Thoracic aorta (tissue), 2 donors: ENCODE data around the gene STRN4. TPM values are rescaled to one million over a fixed set of nuclear protein-coding genes. Genes with fewer than 3 reads are reported as not detected.

ENCODE experiments used
- ATAC-seq: fragments of 150-250 bp; one replicate; pipeline ENCODE4 v1.8.0; 2017; ENCODE audit warnings: low read depth; ENCODE audit not compliant: insufficient number of reproducible peaks, low FRiP score
- DNase-seq: peaks from one replicate; pipeline ENCODE4 v3.0.0-alpha.2; 2020; ENCODE audit warnings: low spot score
- H3K27ac ChIP-seq, 2 donors: fragments of 200-600 bp; sonication (generic); 1 replicate in 1 of 2; 2 replicates in 1 of 2; pipeline ENCODE4 v1.5.1; 2016; ENCODE audit warnings: mild to moderate bottlenecking in 2 of 2, moderate library complexity in 2 of 2
- H3K27me3 ChIP-seq: fragments of 200-600 bp; sonication (generic); replicated peaks from 2 replicates; pipeline ENCODE4 v1.6.0; 2016; ENCODE audit warnings: mild to moderate bottlenecking; ENCODE audit not compliant: insufficient read depth
- H3K36me3 ChIP-seq: fragments of 200-600 bp; sonication (generic); one replicate; pipeline ENCODE4 v1.5.1; 2016
- H3K4me1 ChIP-seq, 2 donors: fragments of 200-600 bp; sonication (generic); 1 replicate in 1 of 2; 2 replicates in 1 of 2; pipeline versions ENCODE4 v1.5.1 to v1.6.0; 2016; ENCODE audit warnings: low read depth in 2 of 2, mild to moderate bottlenecking in 1 of 2; ENCODE audit not compliant: control insufficient read depth in 1 of 2
- H3K4me3 ChIP-seq: fragments of 200-600 bp; sonication (generic); 2 replicates; pipeline ENCODE4 v1.5.1; 2016; ENCODE audit warnings: mild to moderate bottlenecking
- H3K9me3 ChIP-seq: fragments of 200-600 bp; sonication (generic); 2 replicates; pipeline ENCODE4 v1.5.1; 2016
- CTCF ChIP-seq: fragments of 200-600 bp; sonication (generic); IDR thresholded peaks from one replicate; pipeline ENCODE4 v1.5.1; 2019; ENCODE audit warnings: antibody characterized with exemption
- total RNA-seq, 2 donors: library from RNA; depleted of rRNA; stranded (reverse); fragments of >200 nt; gene quantifications; one replicate each; pipeline versions ENCODE4 v1.1.0 to v1.2.3, GENCODE V29; 2016

Gene STRN4, protein sequence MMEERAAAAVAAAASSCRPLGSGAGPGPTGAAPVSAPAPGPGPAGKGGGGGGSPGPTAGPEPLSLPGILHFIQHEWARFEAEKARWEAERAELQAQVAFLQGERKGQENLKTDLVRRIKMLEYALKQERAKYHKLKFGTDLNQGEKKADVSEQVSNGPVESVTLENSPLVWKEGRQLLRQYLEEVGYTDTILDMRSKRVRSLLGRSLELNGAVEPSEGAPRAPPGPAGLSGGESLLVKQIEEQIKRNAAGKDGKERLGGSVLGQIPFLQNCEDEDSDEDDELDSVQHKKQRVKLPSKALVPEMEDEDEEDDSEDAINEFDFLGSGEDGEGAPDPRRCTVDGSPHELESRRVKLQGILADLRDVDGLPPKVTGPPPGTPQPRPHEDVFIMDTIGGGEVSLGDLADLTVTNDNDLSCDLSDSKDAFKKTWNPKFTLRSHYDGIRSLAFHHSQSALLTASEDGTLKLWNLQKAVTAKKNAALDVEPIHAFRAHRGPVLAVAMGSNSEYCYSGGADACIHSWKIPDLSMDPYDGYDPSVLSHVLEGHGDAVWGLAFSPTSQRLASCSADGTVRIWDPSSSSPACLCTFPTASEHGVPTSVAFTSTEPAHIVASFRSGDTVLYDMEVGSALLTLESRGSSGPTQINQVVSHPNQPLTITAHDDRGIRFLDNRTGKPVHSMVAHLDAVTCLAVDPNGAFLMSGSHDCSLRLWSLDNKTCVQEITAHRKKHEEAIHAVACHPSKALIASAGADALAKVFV
- total RNA-seq, result 10 to 100 TPM; 60.9 to 66.7 TPM

GRCh38 chr19:46746281-46747057, at the start of gene STRN4:
Gene STRN4, minus strand, starts transcription at chr19:46746450. Its CDS starts 20 bp downstream, at chr19:46746430.
- DNase-seq (no peak), ATAC-seq (peak; percentile 32)
- no peaks in the 10 kb centered on the region for H3K9me3 ChIP-seq
- H3K4me3 ChIP-seq, result peak within 1 kb of the TSS; percentile 86
- H3K4me1 ChIP-seq, result peaks cover 22 to 32% of the 10 kb centered on the region in 2 donors
- peak within 1 kb of the TSS; percentile 61 to 75 for H3K27ac ChIP-seq
- no peaks in the 10 kb centered on the region for H3K27me3 ChIP-seq
- no peaks in the 10 kb centered on the region for H3K36me3 ChIP-seq
- no peak for TF ChIP-seq CTCF

GRCh38 chr19:46791944-46792343, 45.7 kb upstream of the STRN4 start:
- no peaks in the 10 kb centered on the region for H3K9me3 ChIP-seq

DNA sequence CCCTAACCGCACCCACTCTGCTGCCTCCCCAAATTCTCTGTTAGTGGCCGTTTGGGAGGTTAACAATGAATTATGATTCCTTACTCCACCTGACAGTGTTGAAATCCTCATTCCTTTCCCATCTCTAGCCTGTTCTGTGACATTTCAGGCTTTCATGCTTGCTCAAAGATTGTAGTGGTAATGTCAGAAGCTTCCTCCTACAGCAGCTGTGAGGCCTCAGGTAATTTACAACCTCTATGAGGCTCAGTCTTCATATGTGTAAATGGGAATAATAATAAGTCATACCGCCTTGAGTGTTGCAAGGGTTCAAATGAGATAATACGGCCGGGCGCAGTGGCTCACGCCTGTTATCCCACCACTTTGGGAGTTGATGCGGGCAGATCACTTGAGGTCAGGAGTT, 43.1 kb upstream of the STRN4 start:
- Histone ChIP-seq H3K9me3 (no peaks in the 10 kb centered on the region), H3K27ac (no peak overlapping the region), H3K27me3 (no peaks in the 10 kb centered on the region), H3K4me3 (no peak overlapping the region), H3K36me3 (no peaks in the 10 kb centered on the region), H3K4me1 (peaks cover 5 to 34% of the 10 kb centered on the region in 2 donors)
- TF ChIP-seq CTCF, result no peak
- DNase-seq, result no peak
- ATAC-seq, result no peak

More at GRCh38 chr19:46791944-46792343, 45.7 kb upstream of the STRN4 start:
- DNase-seq (no peak), ATAC-seq (no peak)
- H3K4me1 ChIP-seq, result peaks cover 0 to 15% of the 10 kb centered on the region in 2 donors
- no peaks in the 10 kb centered on the region for H3K36me3 ChIP-seq
- H3K27me3 ChIP-seq, result no peaks in the 10 kb centered on the region
- TF ChIP-seq CTCF, result no peak
- H3K4me3 ChIP-seq, result no peak overlapping the region
- H3K27ac ChIP-seq, result no peak overlapping the region

DNA sequence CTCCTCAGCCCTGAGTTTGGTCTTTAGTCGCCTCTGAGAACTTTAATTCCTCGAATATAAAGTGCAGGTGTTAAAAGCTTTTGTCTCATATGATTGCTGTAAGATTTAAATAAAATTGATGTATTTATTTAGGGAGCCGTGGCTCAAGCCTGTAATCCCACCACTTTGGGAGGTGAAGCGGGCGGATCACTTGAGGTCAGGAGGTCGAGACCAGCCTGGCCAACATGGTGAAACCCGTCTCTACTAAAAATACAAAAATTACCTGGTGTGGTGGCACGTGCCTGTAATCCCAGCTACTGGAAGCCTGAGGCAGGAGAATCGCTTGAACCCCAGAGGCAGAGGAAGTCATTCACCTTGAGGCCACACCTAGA, 42.7 kb upstream of the STRN4 start:
- H3K27me3 ChIP-seq, result no peaks in the 10 kb centered on the region
- H3K36me3 ChIP-seq, result no peaks in the 10 kb centered on the region
- TF ChIP-seq CTCF, result no peak
- no peak overlapping the region for H3K27ac ChIP-seq
- DNase-seq (no peak), ATAC-seq (no peak)
- no peaks in the 10 kb centered on the region for H3K9me3 ChIP-seq
- peak overlapping the region; percentile 92 for H3K4me3 ChIP-seq
- peaks cover 5 to 39% of the 10 kb centered on the region in 2 donors for H3K4me1 ChIP-seq
